Psoas muscle (tissue), 8 donors: ENCODE measurements around the gene UTP25. TPM values are rescaled to one million over a fixed set of nuclear protein-coding genes. Genes with fewer than 3 reads are reported as not detected.

Experiments used
- ATAC-seq, 4 donors: fragments of 200-7000 bp; cut with Tn5 transposase; one replicate each; pipeline ENCODE4 v1.9.1; 2020; ENCODE audit warnings: moderate library complexity in 3 of 4, mild to moderate bottlenecking in 2 of 4
- DNase-seq, 2 donors: peaks; one replicate each; pipeline ENCODE4 v3.0.0-alpha.2; 2020
- H3K27ac ChIP-seq: fragments of 200-600 bp; one replicate; pipeline ENCODE4 v1.8.0; 2022
- H3K27me3 ChIP-seq, 3 donors: fragments of 200-600 bp in 1 of 3; one replicate each; pipeline versions ENCODE4 v1.6.1 to v1.8.0; 2013 to 2022; ENCODE audit warnings: low read length in 2 of 3, mild to moderate bottlenecking in 2 of 3, moderate library complexity in 1 of 3; ENCODE audit not compliant: insufficient read depth in 3 of 3
- H3K36me3 ChIP-seq, 2 donors: fragments of 200-600 bp in 1 of 2; one replicate each; pipeline versions ENCODE4 v1.6.1 to v1.8.0; 2013 to 2022; ENCODE audit warnings: low read depth in 1 of 2, mild to moderate bottlenecking in 1 of 2, moderate library complexity in 1 of 2; ENCODE audit not compliant: insufficient read depth in 1 of 2
- H3K4me1 ChIP-seq: fragments of 200-600 bp; one replicate; pipeline ENCODE4 v1.8.0; 2022
- H3K4me3 ChIP-seq: fragments of 200-600 bp; one replicate; pipeline ENCODE4 v1.8.0; 2022; ENCODE audit warnings: mild to moderate bottlenecking
- H3K9me3 ChIP-seq: fragments of 200-600 bp; one replicate; pipeline ENCODE4 v1.8.0; 2022
- WGBS, 3 donors: extraction: QIAGEN DNeasy Blood & Tissue Kit; methylation state at CpG; one replicate each; pipeline versions ENCODE4 v1.1.6 to v1.1.7; 2013; 5-methylcytosine and 5-hydroxymethylcytosine counted together
- intact Hi-C, 2 donors: fragments of 100-400 bp; cut with DNase I; formaldehyde crosslinking; loops; one replicate each; pipeline versions ENCODE4 v1.11.0 to v1.14.2; 2022
- polyA plus RNA-seq, 3 donors: library from polyadenylated mRNA; stranded (reverse); fragments of 200-250 nt; gene quantifications; one replicate each; pipeline ENCODE4 v1.2.3, GENCODE V29; 2013
- total RNA-seq, 4 donors: library from RNA; stranded (reverse); fragmentation: NEBNext Ultra II Directional in 2 of 4; extraction: Animal tissue kit (Norgen Biotek cat#: 25700) in 2 of 4; gene quantifications; one replicate each; pipeline versions ENCODE4 v1.2.1 to v1.2.4, GENCODE V29; 2021 to 2023
- TF ChIP-seq, protein P1 (sequence below): fragments of 200-600 bp; IDR thresholded peaks from one replicate; pipeline ENCODE4 v1.8.0; 2022; ENCODE audit warnings: antibody characterized with exemption
- donor health status: healthy with polysubstance abuse.
- donor health status: DM: no; HTN: no; CAD: no; lungs with moderate emphysema.
- donor health status: Bipolar disorder and iron deficiency.
- donor health status: healthy.
- donor health status: DM: yes; HTN: yes; CAD: no.
- donor health status: DM: no; HTN: no; CAD: no.
- donor health status: DM: no; HTN: no; CAD: no.
- donor health status: DM: yes; HTN: yes; CAD: no.

The UTP25 gene
- total and polyA plus RNA-seq, 7 donors = 1.9 to 5.4 (median 3.9) TPM

GRCh38 chr1:209840611-209841010, 12.8 kb downstream of the UTP25 start:
- Histone ChIP-seq H3K27me3 (no peaks in the 10 kb centered on the region), H3K4me1 (no peaks in the 10 kb centered on the region), H3K9me3 (no peaks in the 10 kb centered on the region), H3K36me3 (peaks cover 40 to 100% of the 10 kb centered on the region in 2 donors), H3K4me3 (no peak overlapping the region), H3K27ac (peak overlapping the region; percentile 38)
- intact Hi-C loops = no loop called here
- ATAC-seq (no peak), DNase-seq (no peak)
- 91 to 95% (median 95%) methylated on average over 5 of the region's 5 CpGs for WGBS, 3 donors
- TF ChIP-seq, protein P1, sequence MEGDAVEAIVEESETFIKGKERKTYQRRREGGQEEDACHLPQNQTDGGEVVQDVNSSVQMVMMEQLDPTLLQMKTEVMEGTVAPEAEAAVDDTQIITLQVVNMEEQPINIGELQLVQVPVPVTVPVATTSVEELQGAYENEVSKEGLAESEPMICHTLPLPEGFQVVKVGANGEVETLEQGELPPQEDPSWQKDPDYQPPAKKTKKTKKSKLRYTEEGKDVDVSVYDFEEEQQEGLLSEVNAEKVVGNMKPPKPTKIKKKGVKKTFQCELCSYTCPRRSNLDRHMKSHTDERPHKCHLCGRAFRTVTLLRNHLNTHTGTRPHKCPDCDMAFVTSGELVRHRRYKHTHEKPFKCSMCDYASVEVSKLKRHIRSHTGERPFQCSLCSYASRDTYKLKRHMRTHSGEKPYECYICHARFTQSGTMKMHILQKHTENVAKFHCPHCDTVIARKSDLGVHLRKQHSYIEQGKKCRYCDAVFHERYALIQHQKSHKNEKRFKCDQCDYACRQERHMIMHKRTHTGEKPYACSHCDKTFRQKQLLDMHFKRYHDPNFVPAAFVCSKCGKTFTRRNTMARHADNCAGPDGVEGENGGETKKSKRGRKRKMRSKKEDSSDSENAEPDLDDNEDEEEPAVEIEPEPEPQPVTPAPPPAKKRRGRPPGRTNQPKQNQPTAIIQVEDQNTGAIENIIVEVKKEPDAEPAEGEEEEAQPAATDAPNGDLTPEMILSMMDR = no peak

DNA sequence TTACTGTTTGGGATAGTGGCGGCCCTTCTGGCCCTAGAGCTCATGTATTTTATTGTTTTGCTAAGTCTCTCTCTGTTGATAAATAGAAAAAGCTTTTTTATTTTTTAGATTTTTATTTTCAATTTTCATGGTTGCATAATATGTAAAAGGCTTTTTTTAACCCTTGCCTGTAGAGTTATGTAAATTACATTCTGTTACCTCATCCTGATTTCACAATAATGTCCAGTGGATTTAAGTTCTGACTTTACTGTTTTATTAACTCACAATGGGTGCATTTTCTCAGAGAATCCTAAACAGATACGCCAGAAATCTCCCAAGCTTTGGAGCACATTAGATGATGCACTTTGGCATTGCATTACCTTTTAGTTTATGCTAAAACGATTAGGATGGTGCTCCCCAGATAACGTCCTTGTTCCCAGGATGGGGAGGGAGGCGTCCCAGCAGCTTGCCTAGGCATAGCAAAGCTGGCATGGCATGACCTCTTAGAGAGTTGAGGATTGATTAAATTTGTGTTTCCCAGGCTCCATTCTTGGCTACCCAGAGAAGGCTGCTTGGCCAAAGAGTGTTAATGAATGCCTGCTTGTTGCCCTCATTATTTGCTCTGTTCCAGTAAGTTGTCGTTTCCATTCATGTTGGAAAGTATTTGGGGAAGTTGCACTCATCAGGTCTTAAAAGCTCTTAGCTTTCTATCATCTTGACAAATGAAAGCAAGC, 17.1 kb downstream of the UTP25 start:
- peaks cover 20 to 99% of the 10 kb centered on the region in 2 donors for H3K36me3 ChIP-seq
- H3K4me1 ChIP-seq = no peaks in the 10 kb centered on the region
- H3K4me3 ChIP-seq = no peak overlapping the region
- H3K27ac ChIP-seq = no peak overlapping the region
- no peaks in the 10 kb centered on the region for H3K9me3 ChIP-seq
- no peak for ATAC-seq
- TF ChIP-seq, protein P1 = no peak
- no peaks in the 10 kb centered on the region for H3K27me3 ChIP-seq
- no peak for DNase-seq
- 63 to 81% (median 80%) methylated on average over 6 of the region's 6 CpGs for WGBS, 3 donors
- intact Hi-C loops = no loop called here

DNA sequence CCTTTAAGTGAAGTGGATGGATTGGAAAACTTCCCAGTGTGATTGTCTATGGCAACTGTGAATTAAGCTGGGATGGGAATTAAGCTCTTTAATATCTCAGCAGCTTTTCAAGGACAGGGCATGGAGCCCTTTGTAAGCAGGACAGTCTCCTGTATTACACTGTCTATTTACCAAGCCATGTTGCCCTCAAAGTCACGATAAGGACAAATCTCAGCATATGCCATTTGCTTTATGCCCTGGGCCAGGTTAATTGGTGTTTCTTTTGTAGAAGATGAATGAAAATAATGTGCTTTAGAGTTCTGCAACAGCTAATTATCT, 17.6 kb downstream of the UTP25 start:
- WGBS, 3 donors = 70 to 87% (median 85%) methylated on average over 1 of the region's 1 CpG

GRCh38 chr1:209849388-209849787, 21.6 kb downstream of the UTP25 start:
- Histone ChIP-seq H3K4me1 (no peaks in the 10 kb centered on the region), H3K36me3 (peaks cover 11 to 98% of the 10 kb centered on the region in 2 donors)
- intact Hi-C loops = no loop called here

More for the DNA sequence above, 17.6 kb downstream of the UTP25 start:
- Histone ChIP-seq H3K9me3 (no peaks in the 10 kb centered on the region), H3K4me3 (no peak overlapping the region), H3K36me3 (peaks cover 20 to 98% of the 10 kb centered on the region in 2 donors), H3K4me1 (no peaks in the 10 kb centered on the region), H3K27ac (no peak overlapping the region), H3K27me3 (no peaks in the 10 kb centered on the region)
- no peak for DNase-seq
- intact Hi-C loops = no loop called here
- no peak for ATAC-seq
- TF ChIP-seq, protein P1 = no peak

More at GRCh38 chr1:209849388-209849787, 21.6 kb downstream of the UTP25 start:
- Histone ChIP-seq H3K27ac (no peak overlapping the region), H3K9me3 (no peaks in the 10 kb centered on the region), H3K4me3 (no peak overlapping the region), H3K27me3 (no peaks in the 10 kb centered on the region)
- 88 to 90% (median 90%) methylated on average over 5 of the region's 5 CpGs for WGBS, 3 donors
- ATAC-seq = no peak
- DNase-seq = no peak
- TF ChIP-seq, protein P1 = no peak
